ENCODE data around the gene CACNA2D1. TPM values are rescaled to one million over a fixed set of nuclear protein-coding genes. Genes with fewer than 3 reads are reported as not detected.

CACNA2D1 gene
- total and polyA plus RNA-seq, 2 donors (not counting 1 experiment from before 2014, with no cell fraction given) = 31.7 to 64.4 TPM

DNA sequence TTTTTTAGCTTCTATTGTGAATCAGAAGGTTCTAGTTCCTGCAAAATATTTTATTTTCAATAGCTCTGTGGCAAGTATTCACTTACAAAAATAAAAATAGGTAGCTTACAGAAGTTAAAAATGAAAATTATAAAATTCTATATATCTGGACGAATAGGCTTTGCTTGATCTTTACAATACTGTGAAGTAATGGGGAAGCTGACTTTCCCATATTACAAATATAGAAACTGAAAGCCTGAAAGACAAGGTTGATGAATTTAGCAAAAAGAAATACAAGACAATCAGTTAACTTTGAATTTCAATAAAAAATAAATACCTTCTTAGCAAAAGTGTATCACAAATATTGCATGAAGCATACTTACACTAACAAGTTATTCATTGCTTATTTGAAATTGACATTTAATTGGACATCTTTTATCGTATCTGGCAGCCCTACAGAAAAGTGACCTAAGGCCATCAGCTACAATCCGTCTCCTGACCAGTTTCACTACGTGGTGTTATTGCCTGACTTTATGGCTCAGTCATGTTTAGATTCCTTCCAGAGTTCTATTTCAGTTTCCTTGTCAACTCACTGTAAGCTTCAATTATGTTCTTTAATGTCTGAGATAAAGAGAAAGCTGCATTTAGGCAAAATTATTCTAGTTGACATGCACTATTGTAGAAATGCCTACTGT, 363.2 kb downstream of the CACNA2D1 start:
- H3K4me3 ChIP-seq (replicated peaks in 1 of 4; ENCODE audit: control extremely low read depth in 1 of 4, insufficient read depth in 1 of 4, low read depth in 3 of 4, low read length in 4 of 4) = no peak overlapping the region
- no peak overlapping the region for H3K4me2 ChIP-seq (ENCODE audit: extremely low read depth, insufficient read depth, low read length)
- no peaks in the 10 kb centered on the region for H3K27me3 ChIP-seq (ENCODE audit: control insufficient read depth, insufficient read depth, low read length)
- no peaks in the 10 kb centered on the region for H3K9me3 ChIP-seq (ENCODE audit: control insufficient read depth, insufficient read depth, low read depth, low read length)
- H3K4me1 ChIP-seq (ENCODE audit: control insufficient read depth, extremely low read depth, insufficient read depth, low read length) = no peaks in the 10 kb centered on the region
- no peaks in the 10 kb centered on the region for H3K79me2 ChIP-seq (ENCODE audit: control insufficient read depth, insufficient read depth, low read length)
- H3K36me3 ChIP-seq (ENCODE audit: control insufficient read depth, insufficient read depth, low read length) = peaks cover 1% of the 10 kb centered on the region
- no peak overlapping the region for H2AFZ ChIP-seq (ENCODE audit: low read length)
- DNase-seq (ENCODE audit: low read depth in 2 of 2) = peak in 1 of 2 donors; percentile 2
- no peak for TF ChIP-seq CTCF (conservative IDR thresholded peaks at IDR 0.05 in 1 of 2, IDR thresholded peaks at IDR 0.05 in 1 of 2; ENCODE audit: low read depth in 1 of 2, low read length in 2 of 2)
- no peak for TF ChIP-seq EZH2 (IDR thresholded peaks at IDR 0.05; ENCODE audit: low read length, missing control alignments)
- no peak overlapping the region for H3K9ac ChIP-seq (ENCODE audit: insufficient read depth, low read length)
- H4K20me1 ChIP-seq (ENCODE audit: control insufficient read depth, extremely low read depth, insufficient read depth, low read length) = no peaks in the 10 kb centered on the region
- no peak overlapping the region for H3K27ac ChIP-seq (ENCODE audit: insufficient read depth, low read length)

- Histone ChIP-seq H3K27ac (ENCODE audit: insufficient read depth, low read length) (no peak overlapping the region), H3K9me3 (ENCODE audit: control insufficient read depth, insufficient read depth, low read depth, low read length) (no peaks in the 10 kb centered on the region), H2AFZ (ENCODE audit: low read length) (no peak overlapping the region), H3K4me2 (ENCODE audit: extremely low read depth, insufficient read depth, low read length) (no peak overlapping the region), H3K79me2 (ENCODE audit: control insufficient read depth, insufficient read depth, low read length) (no peaks in the 10 kb centered on the region), H3K36me3 (ENCODE audit: control insufficient read depth, insufficient read depth, low read length) (peaks cover 1% of the 10 kb centered on the region), H4K20me1 (ENCODE audit: control insufficient read depth, extremely low read depth, insufficient read depth, low read length) (no peaks in the 10 kb centered on the region), H3K9ac (ENCODE audit: insufficient read depth, low read length) (no peak overlapping the region), H3K4me3 (replicated peaks in 1 of 4; ENCODE audit: control extremely low read depth in 1 of 4, insufficient read depth in 1 of 4, low read depth in 3 of 4, low read length in 4 of 4) (no peak overlapping the region), H3K27me3 (ENCODE audit: control insufficient read depth, insufficient read depth, low read length) (no peaks in the 10 kb centered on the region), H3K4me1 (ENCODE audit: control insufficient read depth, extremely low read depth, insufficient read depth, low read length) (no peaks in the 10 kb centered on the region)
- TF ChIP-seq EZH2 (IDR thresholded peaks at IDR 0.05; ENCODE audit: low read length, missing control alignments) = no peak
- no peak for TF ChIP-seq CTCF (conservative IDR thresholded peaks at IDR 0.05 in 1 of 2, IDR thresholded peaks at IDR 0.05 in 1 of 2; ENCODE audit: low read depth in 1 of 2, low read length in 2 of 2)
- no peak for DNase-seq (ENCODE audit: low read depth in 2 of 2)
Observed at GRCh38 chr7:82079527-82079926, 364.1 kb downstream of the CACNA2D1 start.

DNA sequence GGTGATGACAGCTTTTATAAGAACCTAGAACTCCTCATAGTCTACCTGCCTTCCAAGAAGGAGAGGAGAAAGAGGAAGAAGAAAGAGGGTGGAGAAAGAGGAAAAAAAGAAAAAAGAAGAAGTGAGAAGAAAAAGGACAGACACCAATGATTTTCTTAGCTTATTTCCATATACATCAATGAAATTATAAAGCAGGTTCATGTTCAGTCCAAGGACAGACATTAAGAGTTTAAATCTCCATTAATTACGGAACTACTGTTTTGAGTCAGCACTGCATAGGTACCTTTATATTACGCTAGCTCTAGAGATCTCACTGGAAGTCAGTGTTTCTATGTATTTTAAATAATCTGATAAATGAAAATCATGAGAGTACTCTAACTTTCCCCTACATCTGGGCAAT, 364.8 kb downstream of the CACNA2D1 start:
- DNase-seq (ENCODE audit: low read depth in 2 of 2) = no peak
- no peak overlapping the region for H3K4me2 ChIP-seq (ENCODE audit: extremely low read depth, insufficient read depth, low read length)
- H3K27ac ChIP-seq (ENCODE audit: insufficient read depth, low read length) = no peak overlapping the region
- TF ChIP-seq CTCF (conservative IDR thresholded peaks at IDR 0.05 in 1 of 2, IDR thresholded peaks at IDR 0.05 in 1 of 2; ENCODE audit: low read depth in 1 of 2, low read length in 2 of 2) (no peak), EZH2 (IDR thresholded peaks at IDR 0.05; ENCODE audit: low read length, missing control alignments) (no peak)
- H2AFZ ChIP-seq (ENCODE audit: low read length) = no peak overlapping the region
- H4K20me1 ChIP-seq (ENCODE audit: control insufficient read depth, extremely low read depth, insufficient read depth, low read length) = no peaks in the 10 kb centered on the region
- H3K36me3 ChIP-seq (ENCODE audit: control insufficient read depth, insufficient read depth, low read length) = peaks cover 1% of the 10 kb centered on the region
- no peaks in the 10 kb centered on the region for H3K4me1 ChIP-seq (ENCODE audit: control insufficient read depth, extremely low read depth, insufficient read depth, low read length)
- H3K4me3 ChIP-seq (replicated peaks in 1 of 4; ENCODE audit: control extremely low read depth in 1 of 4, insufficient read depth in 1 of 4, low read depth in 3 of 4, low read length in 4 of 4) = no peak overlapping the region
- no peaks in the 10 kb centered on the region for H3K9me3 ChIP-seq (ENCODE audit: control insufficient read depth, insufficient read depth, low read depth, low read length)
- H3K27me3 ChIP-seq (ENCODE audit: control insufficient read depth, insufficient read depth, low read length) = no peaks in the 10 kb centered on the region
- H3K79me2 ChIP-seq (ENCODE audit: control insufficient read depth, insufficient read depth, low read length) = no peaks in the 10 kb centered on the region
- H3K9ac ChIP-seq (ENCODE audit: insufficient read depth, low read length) = no peak overlapping the region

Measured in fibroblast of lung (primary cell).